Endothelial cell of umbilical vein (primary cell): ENCODE measurements around the gene CREB3L2. TPM values are rescaled to one million over a fixed set of nuclear protein-coding genes. Genes with fewer than 3 reads are reported as not detected.

Experiments
- BruUV-seq: library from RNA; stranded (reverse); fragments of 400-500 nt; replicated peaks from 2 replicates; lab custom pipeline; 2021; lab: Mats Ljungman, UMichigan
- CTCF ChIA-PET: fragments of 300-600, 350-600 bp; sonication (Branson Sonifier 250); formaldehyde crosslinking; loops from one replicate; lab custom pipeline; 2021; ENCODE audit warnings: antibody characterized with exemption, inconsistent platforms; lab: Charles Lee
- POLR2A ChIA-PET: fragments of 300-600, 350-600 bp; sonication (Branson Sonifier 250); formaldehyde crosslinking; loops from one replicate; lab custom pipeline; 2021; ENCODE audit warnings: antibody characterized with exemption, inconsistent platforms; lab: Charles Lee
- DNase-seq: peaks from one replicate; pipeline ENCODE4 v3.0.0-alpha.2; 2011; ENCODE audit warnings: low read depth, low spot score
- FAIRE-seq: peaks from 2 replicates; lab custom pipeline; 2011; peaks lifted over from hg19 to GRCh38; lab: Jason Lieb, UNC
- H2AFZ ChIP-seq: 2 replicates; pipeline ENCODE4 v1.6.0; 2012; ENCODE audit warnings: low read depth, low read length, control low read depth, inconsistent platforms
- H3K27ac ChIP-seq: 2 replicates; pipeline ENCODE4 v1.5.1; 2011; ENCODE audit warnings: low read depth, mild to moderate bottlenecking, control low read depth, low read length, moderate library complexity; ENCODE audit not compliant: insufficient read depth
- H3K27me3 ChIP-seq, 2 experiments: 2 replicates each; pipeline versions ENCODE4 v1.6.0 to v1.6.1; 2011; ENCODE audit warnings: low read length in 2 of 2, mixed read lengths in 1 of 2; ENCODE audit not compliant: control insufficient read depth in 2 of 2, insufficient read depth in 2 of 2
- H3K36me3 ChIP-seq, 2 experiments: 2 replicates in 1 of 2; 3 replicates in 1 of 2; pipeline ENCODE4 v1.5.1; 2011; ENCODE audit warnings: low read length in 2 of 2, mild to moderate bottlenecking in 1 of 2, moderate library complexity in 1 of 2; ENCODE audit not compliant: control insufficient read depth in 2 of 2, insufficient read depth in 2 of 2; ENCODE audit errors: extremely low read depth in 1 of 2
- H3K4me1 ChIP-seq: 3 replicates; pipeline ENCODE4 v1.5.1; 2011; ENCODE audit warnings: mild to moderate bottlenecking, low read length; ENCODE audit not compliant: control insufficient read depth, insufficient read depth; ENCODE audit errors: extremely low read depth
- H3K4me2 ChIP-seq: 2 replicates; pipeline ENCODE4 v1.6.1; 2011; ENCODE audit warnings: low read length, control low read depth, mixed read lengths; ENCODE audit not compliant: insufficient read depth
- H3K4me3 ChIP-seq, 3 experiments: fragments of 200-600 bp in 1 of 3; sonication (generic), shearing (Covaris generic) in 1 of 3; replicated peaks in 1 of 3; 2 replicates each; pipeline ENCODE4 v1.5.1; 2011 to 2016; ENCODE audit warnings: control low read depth in 3 of 3, low read length in 3 of 3, mild to moderate bottlenecking in 2 of 3, inconsistent platforms in 1 of 3, low read depth in 1 of 3, moderate library complexity in 1 of 3; ENCODE audit not compliant: insufficient read depth in 1 of 3
- H3K79me2 ChIP-seq: 2 replicates; pipeline ENCODE4 v1.6.0; 2012; ENCODE audit warnings: low read length, inconsistent platforms; ENCODE audit not compliant: control insufficient read depth, insufficient read depth
- H3K9ac ChIP-seq: replicated peaks from 2 replicates; pipeline ENCODE3; 2011; ENCODE audit warnings: low read length, control low read depth; ENCODE audit not compliant: insufficient read depth; ENCODE audit errors: extremely low read depth
- H3K9me1 ChIP-seq: replicated peaks from 3 replicates; pipeline ENCODE4 v1.6.0; 2011; ENCODE audit warnings: mild to moderate bottlenecking, low read length; ENCODE audit not compliant: control insufficient read depth, insufficient read depth; ENCODE audit errors: extremely low read depth
- H3K9me3 ChIP-seq: replicated peaks from 2 replicates; pipeline ENCODE4 v1.5.1; 2012; ENCODE audit warnings: low read length, inconsistent platforms; ENCODE audit not compliant: control insufficient read depth, insufficient read depth
- H4K20me1 ChIP-seq: replicated peaks from 2 replicates; pipeline ENCODE3; 2011; ENCODE audit warnings: mild to moderate bottlenecking, low read length; ENCODE audit not compliant: control insufficient read depth, insufficient read depth; ENCODE audit errors: extremely low read depth
- CTCF ChIP-seq, 2 donors: IDR thresholded peaks; 1 replicate in 1 of 2; 2 replicates in 1 of 2; pipeline ENCODE4 v1.5.1; 2011; ENCODE audit warnings: low read length in 2 of 2, mild to moderate bottlenecking in 2 of 2, moderate library complexity in 2 of 2, control low read depth in 1 of 2, inconsistent platforms in 1 of 2, low read depth in 1 of 2; ENCODE audit not compliant: insufficient read depth in 1 of 2; ENCODE audit errors: extremely low read depth in 1 of 2
- EZH2 ChIP-seq: IDR thresholded peaks from 2 replicates; pipeline ENCODE4 v1.6.1; 2012; ENCODE audit warnings: borderline replicate concordance, low read depth, mild to moderate bottlenecking, moderate library complexity, low read length, inconsistent platforms; ENCODE audit not compliant: severe bottlenecking
- FOS ChIP-seq: IDR thresholded peaks from 2 replicates; pipeline ENCODE4 v1.6.1; 2011; ENCODE audit warnings: mild to moderate bottlenecking, low read length, moderate library complexity, borderline replicate concordance; ENCODE audit not compliant: insufficient read depth
- GATA2 ChIP-seq: IDR thresholded peaks from 2 replicates; pipeline ENCODE4 v1.7.0; 2011; ENCODE audit warnings: low read depth, mild to moderate bottlenecking, moderate library complexity, mixed read lengths, low read length; ENCODE audit not compliant: insufficient read length, insufficient read depth
- JUN ChIP-seq: IDR thresholded peaks from 2 replicates; pipeline ENCODE4 v1.6.1; 2011; ENCODE audit warnings: borderline replicate concordance, low read depth; ENCODE audit not compliant: insufficient read length, insufficient read depth
- MAX ChIP-seq: IDR thresholded peaks from 2 replicates; pipeline ENCODE4 v1.6.1; 2011; ENCODE audit not compliant: insufficient read depth, insufficient read length
- MYC ChIP-seq: IDR thresholded peaks from one replicate; pipeline ENCODE4 v1.6.1; 2011; ENCODE audit warnings: mild to moderate bottlenecking, low read depth, low read length
- POLR2A ChIP-seq: IDR thresholded peaks from 2 replicates; pipeline ENCODE4 v1.6.1; 2012; ENCODE audit warnings: low read depth, mild to moderate bottlenecking, control low read depth, low read length
- POLR2AphosphoS5 ChIP-seq: IDR thresholded peaks from 2 replicates; pipeline ENCODE4 v1.6.1; 2012; ENCODE audit warnings: low read depth, mild to moderate bottlenecking, control low read depth, low read length, moderate library complexity; ENCODE audit not compliant: insufficient read depth
- dilution Hi-C: fragments of 300-500 bp; cut with MboI; formaldehyde crosslinking; loops from one replicate; pipeline ENCODE4 v1.15.0; 2019; ENCODE audit warnings: low sequenced_read_pairs; ENCODE audit not compliant: extremely low pct_ligation_motif_present
- intact Hi-C: fragments of 100-400 bp; cut with micrococcal nuclease; formaldehyde crosslinking; loops from one replicate; pipeline ENCODE4 v1.10.0; 2022
- polyA plus RNA-seq, 4 experiments: library from polyadenylated mRNA; depleted of rRNA in 3 of 4; stranded (reverse) in 3 of 4; unstranded in 1 of 4; fragments of >200 nt; gene quantifications; 2 replicates each; pipeline versions ENCODE4 v1.2.1 to v1.2.3, GENCODE V29; 2011 to 2012; ENCODE audit warnings: missing spikeins in 1 of 4
- total RNA-seq: library from RNA; stranded (reverse); gene quantifications from 2 replicates; pipeline ENCODE4 v1.2.3, GENCODE V29; 2021

Gene CREB3L2
- total and polyA plus RNA-seq, 2 donors (not counting 3 experiments of a cell fraction or from before 2014, with no cell fraction given) = 32.1 to 93.4 TPM

- ChIA-PET POLR2A (no interaction called here), CTCF (interaction anchor here (1.1 kb wide), 1 partner anchor 19 kb away, joined by 3 read pairs; no protein-coding TSS in a partner anchor)
- Histone ChIP-seq H3K9me1 (no peaks in the 10 kb centered on the region), H3K4me3 (no peak overlapping the region), H3K9ac (no peak overlapping the region), H3K4me2 (no peak overlapping the region), H3K27me3 (no peaks in the 10 kb centered on the region), H3K4me1 (no peaks in the 10 kb centered on the region), H2AFZ (no peak overlapping the region), H3K36me3 (peaks cover 9% of the 10 kb centered on the region in 2 experiments), H3K27ac (no peak overlapping the region), H3K79me2 (no peaks in the 10 kb centered on the region), H3K9me3 (no peaks in the 10 kb centered on the region), H4K20me1 (no peaks in the 10 kb centered on the region)
- no TSS peak for BruUV-seq
- FAIRE-seq (no peak), DNase-seq (no peak)
- TF ChIP-seq GATA2 (no peak), POLR2A (no peak), POLR2AphosphoS5 (no peak), MYC (no peak), EZH2 (no peak)
- dilution Hi-C loops = no loop called here
- intact Hi-C loops = no loop called here
These were observed 138.9 kb downstream of the CREB3L2 start for GRCh38 chr7:137862964-137863363.

GRCh38 chr7:137862358-137862757 is 139.5 kb downstream of the CREB3L2 start:
- no peak for TF ChIP-seq MAX
- TF ChIP-seq CTCF (IDR thresholded peaks at IDR 0.05; ENCODE audit: extremely low read depth in 1 of 2, insufficient read depth in 1 of 2, low read depth in 1 of 2, low read length in 2 of 2) = no peak
- no peak for TF ChIP-seq MYC
- TF ChIP-seq POLR2A = no peak
- no peak for TF ChIP-seq FOS
- TF ChIP-seq GATA2 = no peak
- TF ChIP-seq EZH2 = no peak
- no peak for TF ChIP-seq POLR2AphosphoS5
- no peak for TF ChIP-seq JUN
- FAIRE-seq (no peak), DNase-seq (no peak)
- intact Hi-C loops (no loop called here), dilution Hi-C loops (no loop called here)
- H3K9me3 ChIP-seq = no peaks in the 10 kb centered on the region
- no TSS peak for BruUV-seq
- H3K4me2 ChIP-seq = no peak overlapping the region
- no peaks in the 10 kb centered on the region for H3K9me1 ChIP-seq
- POLR2A ChIA-PET = no interaction called here
- CTCF ChIA-PET = interaction anchor here (1.1 kb wide), 1 partner anchor 20 kb away, joined by 3 read pairs; no protein-coding TSS in a partner anchor
- no peaks in the 10 kb centered on the region for H3K4me1 ChIP-seq
- H3K79me2 ChIP-seq = no peaks in the 10 kb centered on the region
- H3K9ac ChIP-seq = no peak overlapping the region
- no peaks in the 10 kb centered on the region for H3K27me3 ChIP-seq
- no peaks in the 10 kb centered on the region for H4K20me1 ChIP-seq
- no peak overlapping the region for H3K27ac ChIP-seq
- H2AFZ ChIP-seq = no peak overlapping the region
- H3K36me3 ChIP-seq = peaks cover 6 to 9% of the 10 kb centered on the region in 2 experiments
- no peak overlapping the region for H3K4me3 ChIP-seq
